Stimulated activated CD8-positive, alpha-beta memory T cell treated with anti-CD3 and anti-CD28 coated beads, Interleukin-12 subunit alpha, Interleukin-12 subunit beta, amount 100 ng/mL, for 24 hours (primary cell): ENCODE data around the gene FXYD4.
"Not testable (repeated sequence)": the region's sequence is repeated elsewhere in the genome, so short reads cannot be mapped to it uniquely, and the experiment has no call there.

ENCODE experiments used
- DNase-seq: peaks from one replicate; pipeline ENCODE4 v3.0.0-alpha.2; 2020; ENCODE audit errors: extremely low read depth

FXYD4 gene

DNA sequence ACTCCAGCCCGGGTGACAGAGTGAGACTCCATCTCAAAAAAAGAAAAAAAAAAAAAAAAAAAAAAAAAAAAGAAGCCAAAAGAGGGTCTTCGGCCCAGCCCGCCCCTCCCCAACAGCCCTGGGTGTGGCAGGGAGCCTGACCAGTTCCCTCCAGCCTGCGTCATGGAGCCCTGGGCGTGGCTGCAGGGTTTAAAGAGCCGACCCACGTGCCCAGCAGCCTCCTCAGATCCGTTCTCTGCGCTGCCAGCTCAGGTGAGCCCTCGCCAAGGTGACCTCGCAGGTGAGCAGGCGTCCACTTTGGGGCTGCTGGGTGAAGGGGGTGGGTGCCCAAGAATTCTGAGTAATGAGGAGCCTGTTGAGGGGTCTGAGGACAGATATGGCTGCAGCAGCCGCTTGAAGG lies at the start of gene FXYD4:
Gene FXYD4 (plus strand): TSS at position 219 of the 400 bp plus-strand sequence. CDS start 2,111 bp downstream, outside the sequence.
- no peak for DNase-seq

DNA sequence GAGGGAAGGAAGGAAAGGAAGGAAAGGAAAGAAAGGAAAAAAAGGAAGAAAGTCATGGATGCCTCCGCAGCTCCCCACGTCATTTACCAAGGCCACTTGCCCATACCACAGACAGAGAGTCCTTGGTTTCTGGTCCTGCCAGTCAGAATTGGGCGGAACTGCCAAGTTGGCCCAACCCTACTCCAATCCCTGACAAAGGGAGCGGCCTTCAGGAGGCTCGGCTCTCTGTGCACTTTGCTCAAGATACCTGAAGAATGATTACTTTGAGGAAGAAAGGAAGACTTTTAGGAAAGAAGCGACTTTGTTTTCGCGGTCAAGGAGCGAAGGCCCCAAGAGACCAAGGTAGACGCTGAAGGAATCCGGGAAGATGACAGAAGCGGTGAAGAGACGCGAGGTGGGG lies 49.1 kb upstream of the FXYD4 start:
- no peak for DNase-seq

GRCh38 chr10:43322769-43323168 lies 48.7 kb upstream of the FXYD4 start:
- DNase-seq = peak; percentile 62

DNA sequence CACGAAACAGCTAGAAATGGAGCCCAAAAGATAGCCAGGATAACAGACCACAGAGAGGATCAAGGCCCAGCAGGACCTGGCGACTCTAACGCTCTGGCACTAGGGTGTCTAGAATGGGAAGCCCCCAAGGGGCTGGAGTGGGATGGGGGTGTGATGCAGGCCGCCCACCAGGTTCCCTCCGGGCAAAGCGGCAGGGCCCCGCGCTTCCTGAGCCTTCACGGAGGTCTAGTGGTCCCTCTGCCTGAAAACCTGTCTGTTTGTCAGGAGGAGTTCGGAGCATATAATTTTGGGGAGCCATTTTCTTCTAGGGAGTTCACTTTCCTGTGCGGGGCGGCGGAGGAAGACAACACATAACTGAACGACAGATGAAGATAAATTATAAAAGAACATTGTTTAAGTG lies 48.2 kb upstream of the FXYD4 start:
- no peak for DNase-seq

- DNase-seq = no peak
These were observed 46.6 kb upstream of the FXYD4 start for GRCh38 chr10:43324876-43325275.

DNA sequence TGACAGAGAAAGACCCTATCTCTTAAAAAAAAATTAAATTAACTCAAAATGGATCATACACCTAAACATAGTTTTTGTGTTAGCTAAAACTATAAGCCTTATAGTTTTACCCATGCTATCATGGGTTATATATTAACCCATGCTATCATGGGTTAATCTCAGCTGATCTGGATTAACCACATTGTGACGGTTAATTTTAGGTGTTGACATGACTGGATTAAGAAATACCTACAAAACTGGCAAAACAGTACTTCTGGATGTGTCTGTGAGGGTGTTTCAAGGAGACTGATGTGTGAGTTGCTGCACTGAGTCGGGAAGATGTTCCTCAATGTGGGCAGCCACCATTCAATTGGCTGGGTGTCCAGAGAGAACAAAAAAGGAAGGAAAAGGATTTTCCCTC lies 44.3 kb upstream of the FXYD4 start:
- no peak for DNase-seq

DNA sequence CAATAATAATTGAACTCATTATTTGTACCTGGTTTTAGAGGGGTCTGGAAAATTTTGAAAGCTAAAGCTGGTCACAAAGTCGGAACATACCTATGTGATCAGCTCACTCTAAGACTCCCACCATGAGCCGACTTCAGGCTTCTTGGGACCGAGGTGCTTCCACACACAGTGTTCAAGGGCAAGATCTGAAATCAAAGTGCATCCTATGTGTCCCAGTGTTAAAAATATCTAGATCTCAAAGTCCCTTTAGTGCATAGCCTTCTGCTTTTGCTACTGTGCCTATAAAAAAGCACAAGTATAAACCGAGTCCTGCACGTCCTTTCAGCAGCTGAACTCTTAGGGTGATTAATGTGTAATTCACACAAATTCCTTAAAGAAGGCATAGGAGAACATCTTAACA lies 43.5 kb upstream of the FXYD4 start:
- no peak for DNase-seq

GRCh38 chr10:43328810-43329209 lies 42.6 kb upstream of the FXYD4 start:
- not testable (repeated sequence) for DNase-seq

DNA sequence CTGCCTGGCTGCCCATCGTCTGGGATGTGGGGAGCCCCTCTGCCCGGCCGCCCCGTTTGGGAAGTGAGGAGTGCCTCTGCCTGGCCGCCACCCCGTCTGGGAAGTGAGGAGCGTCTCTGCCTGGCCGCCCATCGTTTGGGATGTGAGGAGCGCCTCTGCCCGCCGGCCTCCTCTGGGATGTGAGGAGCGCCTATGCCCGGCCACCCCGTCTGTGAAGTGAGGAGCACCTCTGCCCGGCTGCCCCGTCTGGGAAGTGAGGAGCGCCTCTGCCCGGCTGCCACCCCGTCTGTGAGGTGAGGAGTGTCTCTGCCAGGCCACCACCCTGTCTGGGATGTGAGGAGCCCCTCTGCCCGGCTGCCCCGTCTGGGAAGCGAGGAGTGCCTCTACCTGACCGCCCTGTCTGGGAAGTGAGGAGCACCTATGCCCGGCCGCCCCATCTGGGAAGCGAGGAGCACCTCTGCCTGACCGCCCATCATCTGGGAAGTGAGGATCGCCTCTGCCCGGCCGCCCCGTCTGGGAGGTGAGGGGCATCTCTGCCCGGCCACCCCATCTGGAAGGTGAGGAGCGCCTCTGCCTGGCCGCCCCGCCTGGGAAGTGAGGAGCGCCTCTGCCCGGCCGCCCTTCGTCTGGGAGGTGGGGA lies 42.1 kb upstream of the FXYD4 start:
- DNase-seq = not testable (repeated sequence)

- not testable (repeated sequence) for DNase-seq
These were observed 41.2 kb upstream of the FXYD4 start for GRCh38 chr10:43330049-43330823.

GRCh38 chr10:43330824-43331127 lies 40.7 kb upstream of the FXYD4 start:
- DNase-seq = not testable (repeated sequence)

DNA sequence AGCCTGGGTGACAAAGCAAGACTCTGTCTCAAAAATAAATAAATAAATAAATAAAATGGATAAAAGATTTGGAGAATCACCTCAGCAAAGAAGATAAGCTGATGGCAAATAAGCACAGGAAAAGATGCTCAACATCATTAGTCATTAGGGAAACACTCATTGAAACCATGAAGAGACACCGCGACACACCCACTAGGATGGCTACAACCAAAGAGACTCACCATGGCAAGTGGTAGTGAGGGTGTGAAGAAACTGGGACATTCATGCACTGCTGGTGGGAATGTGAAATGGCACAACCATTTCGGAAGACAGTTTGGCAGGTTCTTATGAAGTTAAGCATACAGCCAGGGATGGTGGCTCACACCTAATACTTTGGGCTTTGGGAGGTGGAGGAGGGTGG lies 37.8 kb upstream of the FXYD4 start:
- no peak for DNase-seq

DNA sequence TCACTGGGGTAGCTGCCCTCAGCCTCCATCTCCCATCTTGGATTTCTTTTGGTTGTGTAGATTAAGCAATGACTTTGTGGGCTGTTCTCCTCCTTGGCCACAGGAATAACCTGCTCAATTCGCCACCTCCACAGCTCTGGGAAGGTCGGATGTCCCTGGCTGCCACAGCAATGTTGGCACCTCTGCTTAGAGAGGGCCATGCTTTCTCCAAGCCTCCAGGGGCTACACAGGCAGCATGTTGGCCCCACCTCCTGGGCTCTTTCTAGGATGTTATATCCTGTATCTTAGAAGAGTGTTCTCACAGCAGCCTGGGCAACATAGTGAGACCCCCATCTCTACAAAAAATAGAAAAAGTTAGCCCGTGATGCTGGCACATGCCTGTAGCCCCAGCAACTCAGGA lies 35.4 kb upstream of the FXYD4 start:
- no peak for DNase-seq

GRCh38 chr10:43336641-43337318 lies 34.7 kb upstream of the FXYD4 start:
- no peak for DNase-seq

GRCh38 chr10:43337536-43337935 lies 33.9 kb upstream of the FXYD4 start:
- not testable (repeated sequence) for DNase-seq

DNA sequence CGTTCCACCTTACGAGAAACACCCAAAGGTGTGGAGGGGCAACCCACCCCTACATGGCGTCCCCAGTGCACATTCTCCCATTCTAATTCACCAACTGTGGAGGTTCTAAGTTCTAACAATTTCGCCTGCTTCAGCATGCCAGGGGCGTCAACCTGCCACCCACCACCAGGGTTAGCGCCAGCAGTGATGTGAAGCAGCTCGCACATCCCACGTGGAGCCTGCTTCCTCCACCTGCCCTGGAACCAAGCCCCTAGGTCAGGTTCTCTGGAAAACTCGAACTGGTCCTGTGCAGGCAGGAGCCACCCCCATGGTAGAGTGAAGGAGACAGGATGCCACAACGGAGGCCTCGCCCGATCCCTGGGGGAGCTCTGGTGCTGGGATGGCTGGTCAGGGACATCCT lies 33.3 kb upstream of the FXYD4 start:
- DNase-seq = no peak

- DNase-seq = no peak
These were observed 32.3 kb upstream of the FXYD4 start for GRCh38 chr10:43339136-43339535.

DNA sequence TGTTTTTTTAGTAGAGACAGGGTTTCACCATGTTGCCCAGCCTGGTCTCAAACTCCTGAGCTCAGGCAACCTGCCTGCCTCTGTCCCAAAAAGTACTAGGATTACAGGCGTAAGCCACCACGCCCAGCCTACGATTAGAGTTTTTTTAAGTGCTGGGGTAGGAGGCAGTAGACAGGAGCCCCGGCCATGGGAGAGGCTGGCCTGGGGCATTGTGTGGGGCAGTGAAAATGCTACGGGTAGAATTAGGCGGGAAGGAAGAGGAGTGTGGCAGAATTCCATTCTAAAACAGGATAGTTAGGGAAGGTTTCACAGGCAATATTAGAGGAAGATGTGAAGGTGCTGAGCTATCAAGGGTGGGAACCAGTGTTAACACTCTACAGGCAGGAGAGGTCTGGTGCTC lies 31.3 kb upstream of the FXYD4 start:
- no peak for DNase-seq

GRCh38 chr10:43340619-43341018 lies 30.8 kb upstream of the FXYD4 start:
- DNase-seq = no peak

GRCh38 chr10:43341450-43341849 lies 30.0 kb upstream of the FXYD4 start:
- DNase-seq = no peak

DNA sequence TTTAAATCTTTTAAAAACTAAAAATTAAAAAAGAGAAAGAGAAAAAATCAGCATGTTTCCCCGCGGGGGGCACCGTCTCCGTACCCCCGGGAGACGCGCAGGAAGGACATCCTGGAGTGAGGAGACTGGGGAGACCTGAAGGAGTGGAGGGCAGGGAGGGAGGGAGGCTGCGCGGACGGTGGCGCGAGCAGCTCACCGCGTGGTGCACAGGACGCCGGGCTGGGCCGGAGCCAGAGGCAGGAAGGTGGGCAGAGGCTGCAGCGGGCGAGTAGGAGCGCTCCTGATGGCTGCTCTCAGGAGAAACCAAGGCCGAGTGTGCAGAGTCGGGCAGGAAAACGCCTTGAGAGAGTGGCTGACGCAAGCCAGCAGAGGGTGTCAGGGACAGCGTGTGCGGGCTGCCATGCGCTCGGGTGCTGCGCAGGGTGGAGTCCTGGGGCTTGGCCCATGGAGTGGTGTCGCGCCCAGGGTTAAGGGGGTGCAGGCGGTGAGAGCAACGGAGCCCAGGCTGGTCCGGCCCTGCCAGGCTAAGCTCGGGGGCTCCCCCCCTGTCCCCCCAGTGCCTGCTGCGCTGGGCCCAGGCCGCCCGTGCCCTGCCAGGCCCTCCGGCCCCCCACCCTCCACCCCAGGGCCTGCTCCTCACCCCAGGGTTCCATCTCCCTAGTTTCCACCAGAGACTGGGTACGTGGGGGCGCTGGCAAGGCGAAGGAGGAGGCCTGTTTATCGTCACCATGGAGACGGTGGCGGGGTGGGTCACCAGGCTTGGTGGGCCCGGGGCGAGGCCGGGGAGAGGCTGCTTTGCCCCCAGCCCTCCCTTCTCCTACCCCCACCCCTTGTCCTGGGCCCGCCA lies 28.9 kb upstream of the FXYD4 start:
- no peak for DNase-seq

GRCh38 chr10:43343126-43343525 lies 28.3 kb upstream of the FXYD4 start:
- no peak for DNase-seq
